Adipose tissue (tissue), 3 donors: Measurements from ENCODE around the gene COBL. TPM values are rescaled to one million over a fixed set of nuclear protein-coding genes. Genes with fewer than 3 reads are reported as not detected.

Source experiments
- H3K27ac ChIP-seq: one replicate; pipeline ENCODE4 v1.5.1; 2013; ENCODE audit warnings: low read depth, low read length
- WGBS, 3 donors: extraction: QIAGEN DNeasy Blood & Tissue Kit; methylation state at CpG; one replicate each; pipeline ENCODE4 v1.1.7; 2013; 5-methylcytosine and 5-hydroxymethylcytosine counted together
- polyA plus RNA-seq, 3 donors: library from polyadenylated mRNA; stranded (reverse); fragments of 200-250 nt; gene quantifications; one replicate each; pipeline ENCODE4 v1.2.3, GENCODE V29; 2013
- donor health status: healthy with polysubstance abuse.
- donor health status: Bipolar disorder and iron deficiency.
- donor health status: healthy.

COBL gene
- polyA plus RNA-seq, 3 donors: 1.8 to 8.0 (median 4.8) TPM

- WGBS, 3 donors: 43 to 85% (median 83%) methylated on average over 22 of the region's 22 CpGs
- H3K27ac ChIP-seq: no peak overlapping the region
Measured at GRCh38 chr7:51019891-51020870, 296.4 kb downstream of the COBL start.

DNA sequence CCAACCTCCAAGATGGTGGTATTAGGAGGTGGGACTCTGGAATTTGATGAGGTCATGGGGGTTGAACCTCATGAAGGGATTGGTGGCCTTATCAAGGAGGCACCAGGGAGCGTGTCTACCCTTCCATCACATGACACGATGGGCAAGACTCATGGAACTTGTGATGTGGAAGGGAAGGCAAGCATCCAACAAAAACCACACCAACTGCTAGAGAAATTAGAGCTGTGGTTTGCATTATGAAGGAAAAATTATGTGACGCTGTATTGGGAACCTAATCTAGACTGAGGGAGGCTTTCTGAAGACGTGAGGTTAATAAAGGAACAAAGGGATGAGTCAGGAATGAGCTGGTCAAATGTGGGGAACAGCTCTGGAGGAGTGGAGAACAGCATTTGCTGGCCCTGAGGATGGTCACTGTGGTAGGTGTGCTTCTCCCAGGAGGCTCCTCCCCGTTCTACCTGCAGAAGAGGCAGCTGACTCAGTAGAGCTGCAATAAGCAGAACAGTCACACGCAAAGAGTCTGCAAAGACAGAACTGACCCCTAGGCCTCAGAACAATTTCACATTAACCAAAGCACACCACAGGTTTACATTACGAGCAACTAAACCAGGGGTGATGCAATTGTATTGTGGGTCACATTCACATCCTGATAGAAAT lies 297.3 kb downstream of the COBL start:
- no peak overlapping the region for H3K27ac ChIP-seq
- 62 to 82% (median 76%) methylated on average over 7 of the region's 7 CpGs for WGBS, 3 donors

DNA sequence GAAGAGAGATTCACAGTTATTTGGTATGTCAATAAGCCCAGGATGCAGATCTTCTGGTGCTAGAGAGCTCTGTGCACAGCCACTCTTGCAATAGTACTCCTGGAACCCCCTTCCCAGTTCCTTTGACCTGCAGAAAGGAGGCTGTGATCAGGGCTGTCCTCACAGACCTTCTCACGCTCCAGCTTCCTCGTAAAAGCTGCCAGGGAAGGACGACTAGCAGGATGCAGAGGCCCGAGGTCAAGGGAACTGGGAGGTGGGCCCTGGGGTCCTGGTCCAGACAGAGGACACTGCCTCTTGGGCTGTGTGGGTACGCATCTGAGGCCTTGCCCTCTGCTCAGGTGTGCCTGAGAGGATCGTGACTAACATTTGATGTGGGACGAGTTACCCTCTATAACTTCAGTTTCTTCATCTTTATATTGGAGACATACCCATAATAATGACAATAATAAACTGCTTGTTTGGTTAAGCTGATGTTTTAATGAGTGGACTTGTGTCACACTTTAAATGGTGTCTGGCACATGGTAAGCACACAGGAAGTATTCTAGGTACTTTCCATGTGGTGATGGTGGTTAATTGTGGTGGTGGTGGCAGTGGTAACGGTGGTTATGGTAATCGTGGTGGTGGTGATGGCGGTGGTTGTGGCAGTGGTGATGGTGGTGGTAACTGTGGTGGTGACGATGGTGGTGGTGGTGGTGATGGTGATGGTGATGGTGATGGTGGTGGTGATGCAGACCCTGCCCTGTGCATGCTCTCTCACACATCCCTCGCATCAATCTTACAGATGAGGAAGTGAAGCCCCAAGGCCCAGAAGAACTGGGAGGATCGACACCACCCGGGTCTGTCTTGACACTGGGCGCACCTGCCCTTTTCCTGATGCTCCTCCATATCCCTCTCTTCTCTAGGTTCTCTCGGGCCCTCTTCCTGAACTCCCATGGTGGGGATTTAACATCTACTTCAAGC lies 298.8 kb downstream of the COBL start:
- WGBS, 3 donors: 82 to 91% (median 88%) methylated on average over 16 of the region's 16 CpGs
- no peak overlapping the region for H3K27ac ChIP-seq

- 87 to 95% (median 93%) methylated on average over 9 of the region's 9 CpGs for WGBS, 3 donors
- H3K27ac ChIP-seq: no peak overlapping the region
Measured at GRCh38 chr7:51016546-51016945, 300.1 kb downstream of the COBL start.

DNA sequence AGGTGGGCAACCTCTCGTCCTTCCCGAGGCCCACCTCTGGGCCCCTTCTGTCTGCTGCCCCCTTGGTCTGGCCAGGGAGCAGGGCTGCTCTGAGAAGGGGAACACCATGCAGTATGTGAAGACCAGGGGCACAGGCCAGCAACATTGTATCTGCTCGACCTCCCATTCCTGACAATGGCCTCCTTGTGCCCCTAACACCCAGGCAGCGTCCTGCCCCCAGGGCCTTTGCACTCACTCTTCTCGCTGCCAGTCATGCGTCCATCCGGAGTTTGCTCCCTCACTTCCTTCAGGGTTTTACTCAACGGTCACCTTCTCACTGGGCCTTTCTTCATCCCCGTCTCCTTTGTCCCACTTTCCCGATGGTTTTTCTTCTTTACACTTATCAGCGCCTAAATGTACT lies 301.0 kb downstream of the COBL start:
- no peak overlapping the region for H3K27ac ChIP-seq
- 89 to 95% (median 92%) methylated on average over 11 of the region's 11 CpGs for WGBS, 3 donors

DNA sequence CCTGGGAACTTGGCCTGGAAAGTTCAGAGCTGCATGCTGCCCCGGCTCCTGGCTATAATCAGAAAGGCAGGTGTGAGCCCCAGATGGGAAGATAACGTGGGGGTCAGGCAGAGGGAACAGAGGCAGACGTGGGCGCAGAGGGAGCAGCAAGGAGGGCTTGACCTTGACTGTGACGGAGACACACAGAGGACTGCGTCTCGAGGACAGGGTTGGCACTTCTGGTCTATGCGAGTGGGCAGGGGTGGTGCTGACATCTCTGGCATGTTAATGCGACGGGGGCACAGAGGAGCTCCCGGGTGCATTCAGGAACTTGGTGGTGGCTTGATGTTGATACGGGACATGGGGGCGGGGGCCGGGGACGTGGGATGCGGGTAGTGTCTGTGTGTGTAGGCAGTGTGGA lies 301.8 kb downstream of the COBL start:
- 71 to 88% (median 82%) methylated on average over 16 of the region's 16 CpGs for whole genome bisulfite sequencing, 3 donors

GRCh38 chr7:51013861-51014511 lies 302.6 kb downstream of the COBL start:
- 79 to 86% (median 86%) methylated on average over 21 of the region's 21 CpGs for WGBS, 3 donors
- H3K27ac ChIP-seq: no peak overlapping the region

More for the DNA sequence above, 301.8 kb downstream of the COBL start:
- no peak overlapping the region for H3K27ac ChIP-seq

DNA sequence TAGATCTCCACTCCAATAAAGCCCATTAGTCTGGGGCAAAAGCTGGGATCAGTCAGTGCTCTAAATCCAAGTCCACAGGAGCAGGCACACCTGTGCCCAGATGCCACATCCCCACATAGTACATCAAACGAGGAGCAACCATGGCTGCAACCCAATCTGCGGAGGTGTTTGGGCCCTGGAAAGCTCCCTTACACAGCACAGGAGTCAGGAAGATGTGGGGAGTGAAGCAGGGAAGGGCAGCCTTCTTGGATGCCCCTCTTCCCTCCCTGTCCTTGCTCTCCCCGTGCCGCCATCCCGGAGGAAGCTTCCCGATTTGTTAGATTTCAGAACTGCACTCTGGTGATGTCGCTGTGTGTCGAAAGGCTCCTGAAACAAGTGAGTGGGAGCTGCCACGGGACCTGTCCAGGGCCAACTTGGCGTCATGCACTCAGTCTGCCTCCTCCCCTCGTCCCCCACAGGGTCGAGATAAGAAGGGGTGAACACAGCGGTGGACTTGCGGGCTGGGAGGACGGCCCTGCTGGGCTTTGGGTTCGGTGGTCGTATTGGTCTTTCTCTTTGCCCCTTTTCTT lies 303.3 kb downstream of the COBL start:
- 70 to 89% (median 82%) methylated on average over 17 of the region's 17 CpGs for WGBS, 3 donors
- no peak overlapping the region for H3K27ac ChIP-seq

DNA sequence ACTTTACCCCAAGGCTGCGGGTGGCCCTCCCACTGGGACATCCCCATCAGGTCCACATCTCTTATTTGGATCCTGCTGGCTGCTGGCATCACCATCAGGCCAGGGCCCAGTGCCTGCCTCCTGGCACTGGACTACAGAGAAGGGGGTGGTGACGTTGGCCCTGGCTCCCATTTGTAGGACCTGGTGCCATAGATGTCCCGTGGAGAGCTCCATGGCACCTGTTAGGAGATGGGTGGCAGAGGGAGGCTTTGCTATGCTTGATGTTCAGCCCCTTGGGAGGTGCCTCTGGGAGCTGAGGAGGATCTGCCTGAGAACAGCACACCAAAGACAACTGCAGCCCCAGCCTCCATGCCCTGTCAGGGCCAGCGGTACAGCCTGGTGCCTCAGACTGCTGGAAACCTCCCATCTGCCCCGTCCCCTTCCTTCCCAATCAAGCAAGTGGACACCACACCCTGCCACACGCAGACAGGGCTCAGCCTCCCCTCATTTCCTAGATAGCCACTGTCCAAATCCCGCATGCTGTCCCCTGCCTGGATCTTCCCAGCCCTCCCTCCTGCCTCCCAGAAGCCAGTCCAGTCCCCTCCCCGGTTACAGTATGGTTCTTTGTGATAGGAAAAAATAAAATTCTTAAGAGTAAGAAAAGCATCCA lies 303.9 kb downstream of the COBL start:
- 82 to 92% (median 84%) methylated on average over 8 of the region's 8 CpGs for WGBS, 3 donors
- no peak overlapping the region for H3K27ac ChIP-seq

GRCh38 chr7:51011710-51012350 lies 304.8 kb downstream of the COBL start:
- no peak overlapping the region for H3K27ac ChIP-seq
- WGBS, 3 donors: 76 to 84% (median 81%) methylated on average over 7 of the region's 7 CpGs

- H3K27ac ChIP-seq: no peak overlapping the region
- WGBS, 3 donors: 62 to 85% (median 71%) methylated on average over 7 of the region's 7 CpGs
Measured at GRCh38 chr7:51010534-51010933, 306.1 kb downstream of the COBL start.

- 70 to 75% (median 74%) methylated on average over 17 of the region's 17 CpGs for WGBS, 3 donors
- H3K27ac ChIP-seq: no peak overlapping the region
Measured at GRCh38 chr7:51009716-51010496, 306.7 kb downstream of the COBL start.

GRCh38 chr7:51007551-51008505 lies 308.8 kb downstream of the COBL start:
- WGBS, 3 donors: 86 to 94% (median 90%) methylated on average over 21 of the region's 21 CpGs

GRCh38 chr7:51006483-51007235 lies 309.9 kb downstream of the COBL start:
- H3K27ac ChIP-seq: no peak overlapping the region
- WGBS, 3 donors: 62 to 89% (median 69%) methylated on average over 3 of the region's 3 CpGs

More at GRCh38 chr7:51007551-51008505, 308.8 kb downstream of the COBL start:
- H3K27ac ChIP-seq: no peak overlapping the region
